LoVo (cell line): ENCODE data around the gene ZNF215.
"Not testable (repeated sequence)": the region's sequence is repeated elsewhere in the genome, so short reads cannot be mapped to it uniquely, and the experiment has no call there.

Experiments used
- DNase-seq: peaks from one replicate; pipeline ENCODE4 v3.0.0-alpha.2; 2016; ENCODE audit warnings: low spot score

Gene ZNF215

GRCh38 chr11:6926208-6927029 lies at the start of gene ZNF215:
TSS of gene ZNF215 (plus strand) at chr11:6926426. CDS start at chr11:6932273, 5,847 bp downstream.
- DNase-seq, result peak; percentile 87

GRCh38 chr11:6876914-6877313 lies 49.3 kb upstream of the ZNF215 start:
- no peak for DNase-seq

- no peak for DNase-seq
These were observed 43.5 kb upstream of the ZNF215 start for GRCh38 chr11:6882751-6883150.

GRCh38 chr11:6887711-6888110 lies 38.5 kb upstream of the ZNF215 start:
- DNase-seq, result not testable (repeated sequence)

DNA sequence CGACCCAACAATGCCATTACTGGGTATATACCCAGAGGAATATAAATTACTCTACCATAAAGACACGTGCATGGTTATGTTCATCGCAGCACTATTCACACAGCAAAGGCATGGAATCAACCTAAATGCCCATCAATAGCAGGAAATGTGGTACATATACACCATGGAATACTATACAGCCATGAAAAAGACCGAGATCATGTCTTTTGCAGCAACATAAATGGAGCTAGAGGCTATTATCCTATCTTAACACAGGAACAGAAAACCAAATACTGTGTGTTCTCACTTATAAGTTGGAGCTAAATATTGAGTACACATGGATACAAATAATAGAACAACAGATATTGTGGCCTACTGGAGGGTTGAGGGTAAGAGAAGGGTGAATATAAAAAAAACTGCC lies 37.4 kb upstream of the ZNF215 start:
- DNase-seq, result no peak

DNA sequence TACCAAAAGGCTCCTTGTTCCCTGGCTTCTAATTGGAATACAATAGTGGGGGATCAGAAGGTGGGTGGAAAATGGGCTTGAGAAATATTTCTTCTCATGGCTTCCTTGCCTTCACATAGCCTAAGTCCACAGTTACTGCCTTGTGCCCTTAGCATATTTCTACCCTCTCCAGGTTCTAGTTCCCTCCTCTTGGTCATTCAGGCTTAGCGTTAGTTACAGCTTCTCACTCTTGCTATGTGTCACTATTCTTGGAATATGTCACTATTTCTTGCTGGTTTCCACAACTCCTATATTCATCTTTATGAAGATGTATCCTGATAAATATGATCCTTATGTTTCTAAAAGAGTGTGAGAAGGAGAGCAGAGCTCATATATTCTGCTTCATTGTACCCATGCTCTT lies 36.4 kb upstream of the ZNF215 start:
- DNase-seq, result no peak

GRCh38 chr11:6892400-6892799 lies 33.8 kb upstream of the ZNF215 start, which contains the start of gene OR2D2:
TSS of gene OR2D2 (minus strand) at chr11:6892500. CDS start at chr11:6892500, 0 bp downstream.
- DNase-seq, result no peak

GRCh38 chr11:6894097-6894496 lies 32.1 kb upstream of the ZNF215 start:
- DNase-seq, result no peak

DNA sequence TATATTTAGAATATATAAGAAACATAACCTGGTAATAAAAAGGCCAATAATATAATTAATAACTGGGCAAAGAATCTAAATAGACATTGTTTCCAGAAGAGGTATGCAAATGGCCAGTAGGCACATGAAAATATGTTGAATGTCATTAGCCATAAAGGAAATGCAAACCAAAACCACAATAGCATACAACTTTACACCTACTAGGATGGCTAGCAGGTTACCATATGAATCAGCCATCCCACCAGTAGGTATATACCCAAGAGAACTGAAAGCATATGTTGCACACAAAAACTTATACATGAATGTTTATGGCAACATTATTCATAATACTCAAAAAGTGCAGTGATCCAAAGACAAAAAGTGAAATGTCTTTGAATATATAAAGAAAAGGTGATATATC lies 31.2 kb upstream of the ZNF215 start:
- no peak for DNase-seq

DNA sequence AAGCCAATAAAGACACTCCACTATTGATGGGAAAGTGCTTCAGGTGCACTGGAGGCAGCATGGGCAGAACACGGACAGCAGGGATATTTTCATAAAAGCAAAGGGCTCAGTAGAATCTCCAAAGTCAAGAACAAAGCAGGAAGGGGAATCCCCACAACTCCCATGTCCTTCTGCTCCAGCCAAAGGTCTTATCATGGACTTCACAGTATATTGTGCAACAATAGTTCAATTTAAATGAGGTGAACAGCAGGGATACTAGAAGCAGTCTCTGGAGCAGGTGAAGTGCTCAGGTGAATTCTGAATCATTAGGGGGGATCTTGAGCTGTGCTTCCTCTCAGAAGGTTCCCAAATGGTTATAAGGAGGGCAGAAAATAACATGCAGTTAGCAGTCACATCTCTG lies 27.3 kb upstream of the ZNF215 start:
- no peak for DNase-seq

DNA sequence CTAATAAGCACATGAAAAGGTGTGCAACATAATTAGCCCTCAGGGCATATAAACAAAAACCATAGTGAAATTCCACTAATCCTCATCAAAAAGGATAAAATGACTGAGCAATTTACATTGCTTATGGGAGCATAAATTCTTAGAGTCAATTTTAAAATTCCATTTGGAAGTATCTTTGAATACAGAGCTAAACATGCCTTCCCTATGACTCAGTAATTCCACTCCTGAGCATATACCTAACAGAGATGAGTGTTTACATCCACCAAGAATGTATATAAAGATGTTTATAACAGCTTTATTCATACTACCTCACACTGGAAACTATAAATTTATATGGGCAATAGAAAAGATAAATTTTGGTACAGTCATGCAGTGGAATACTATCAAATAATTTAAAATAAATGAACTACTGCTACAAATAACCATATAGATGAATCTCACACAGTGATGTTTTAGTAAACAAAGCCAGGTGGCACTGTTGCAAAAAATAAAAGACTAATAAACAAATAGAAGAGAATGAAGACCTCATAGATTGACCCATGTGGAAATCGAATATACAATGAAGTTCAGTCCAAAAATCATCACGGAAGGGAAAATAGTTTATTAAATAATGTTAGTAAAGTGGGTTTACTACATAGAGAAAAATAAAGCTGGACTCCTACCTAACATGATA lies 25.8 kb upstream of the ZNF215 start:
- no peak for DNase-seq

DNA sequence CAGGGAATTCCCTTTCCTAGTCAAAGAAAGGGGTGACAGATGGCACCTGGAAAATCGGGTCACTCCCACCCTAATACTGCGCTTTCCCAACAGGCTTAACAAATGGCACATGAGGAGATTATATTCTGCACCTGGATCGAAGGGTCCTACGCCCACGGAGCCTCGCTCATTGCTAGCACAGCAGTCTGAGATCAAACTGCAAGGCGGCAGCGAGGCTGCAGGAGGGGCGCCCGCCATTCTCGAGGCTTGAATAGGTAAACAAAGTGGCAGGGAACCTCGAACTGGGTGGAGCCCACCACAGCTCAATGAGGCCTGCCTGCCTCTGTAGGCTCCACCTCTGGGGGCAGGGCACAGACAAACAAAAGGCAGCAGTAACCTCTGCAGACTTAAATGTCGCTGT lies 21.4 kb upstream of the ZNF215 start:
- DNase-seq, result not testable (repeated sequence)

DNA sequence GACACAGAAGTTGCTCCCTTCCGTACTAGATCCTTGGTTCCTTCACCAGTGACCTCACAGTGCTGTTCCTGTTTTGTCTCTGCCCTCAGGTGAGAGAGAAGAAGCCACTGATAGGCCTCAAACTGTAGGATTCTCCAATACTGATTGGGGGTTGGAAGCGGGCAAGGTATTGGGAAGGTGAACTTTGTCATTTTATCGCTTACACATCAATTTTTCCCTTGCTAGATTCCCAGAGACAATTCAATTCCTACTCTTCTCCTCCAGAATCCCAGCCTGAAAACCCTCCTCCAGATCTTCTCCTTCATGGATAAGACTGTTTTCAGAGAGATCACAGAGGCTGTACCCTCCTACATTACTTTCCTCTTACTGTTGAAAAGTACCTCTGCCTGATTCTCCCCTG lies 14.8 kb upstream of the ZNF215 start:
- DNase-seq, result no peak

DNA sequence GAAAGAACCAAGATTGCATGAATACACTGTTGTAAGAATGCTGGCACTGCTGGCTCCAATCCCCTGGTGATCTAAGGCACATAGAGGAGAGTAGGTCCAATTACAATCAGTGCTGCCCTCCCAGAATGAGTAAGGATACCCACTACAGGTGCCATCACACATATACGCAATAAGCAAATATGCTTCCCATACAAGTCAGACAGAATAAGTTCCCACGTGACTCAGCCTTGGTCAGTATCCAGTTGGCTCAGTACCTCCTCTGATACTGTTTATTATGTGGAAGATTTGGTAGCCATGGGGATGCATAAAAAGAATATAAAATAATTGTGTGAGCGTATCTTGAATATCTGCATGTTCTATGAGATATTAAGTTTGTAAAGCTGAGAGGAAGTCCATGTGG lies 14.3 kb upstream of the ZNF215 start:
- DNase-seq, result no peak

GRCh38 chr11:6919698-6920097 lies 6.5 kb upstream of the ZNF215 start:
- DNase-seq, result no peak

DNA sequence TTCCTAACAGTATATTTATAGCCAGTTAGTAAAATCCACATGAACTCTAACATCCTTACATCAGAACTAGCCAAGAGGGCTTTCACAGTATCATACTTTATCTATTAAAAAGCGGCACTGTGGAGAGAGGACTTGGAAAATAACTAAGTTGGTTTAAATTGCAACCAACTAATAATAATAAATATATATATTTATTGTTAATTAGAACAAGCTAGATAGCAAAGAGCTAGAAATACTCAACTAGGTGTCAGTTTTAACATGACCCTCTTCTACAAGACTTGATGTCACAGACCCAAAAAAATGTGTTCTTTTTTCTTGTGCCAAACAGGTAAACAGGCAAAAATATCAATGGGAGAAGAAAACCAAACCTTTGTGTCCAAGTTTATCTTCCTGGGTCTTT lies 5.5 kb upstream of the ZNF215 start, which contains the start of gene OR2D3:
OR2D3 (plus strand) TSS at position 301 of the 400 bp plus-strand sequence; CDS start at position 301, 0 bp downstream.
- DNase-seq, result no peak

- no peak for DNase-seq
These were observed 1.1 kb upstream of the ZNF215 start for GRCh38 chr11:6925007-6925577.

- peak; percentile 9 for DNase-seq
These were observed 504 bp upstream of the ZNF215 start for GRCh38 chr11:6925636-6926207.

GRCh38 chr11:6927030-6927617 lies 898 bp downstream of the ZNF215 start:
- peak; percentile 1 for DNase-seq

- DNase-seq, result no peak
These were observed 2.7 kb downstream of the ZNF215 start for GRCh38 chr11:6928916-6929315.

DNA sequence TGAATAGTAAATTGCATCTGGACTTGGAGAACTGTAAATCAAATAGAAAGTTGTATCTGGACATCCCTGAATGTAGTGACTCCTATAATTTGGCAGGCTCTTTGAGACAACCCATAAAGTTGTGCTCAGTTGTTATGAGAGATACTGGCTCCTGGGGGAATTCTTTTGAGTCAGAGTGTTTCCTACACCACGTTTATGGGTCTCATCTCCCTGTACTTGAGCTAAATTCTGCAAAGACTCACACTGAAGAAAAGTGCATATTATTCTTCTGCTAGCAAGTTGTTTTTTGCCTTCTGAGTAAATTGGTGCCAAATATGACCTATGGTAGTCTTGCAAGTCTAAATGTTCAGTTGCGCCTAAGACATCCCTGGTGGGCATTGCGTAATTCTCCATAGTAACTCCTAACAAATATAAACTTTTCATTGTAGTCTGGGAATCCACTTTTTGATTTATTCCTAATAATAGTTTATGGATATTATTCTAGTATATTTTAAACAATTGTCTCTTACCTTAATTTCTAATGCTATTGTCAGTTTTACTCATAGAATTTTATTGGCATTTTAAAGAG lies 5.0 kb downstream of the ZNF215 start:
- no peak for DNase-seq

DNA sequence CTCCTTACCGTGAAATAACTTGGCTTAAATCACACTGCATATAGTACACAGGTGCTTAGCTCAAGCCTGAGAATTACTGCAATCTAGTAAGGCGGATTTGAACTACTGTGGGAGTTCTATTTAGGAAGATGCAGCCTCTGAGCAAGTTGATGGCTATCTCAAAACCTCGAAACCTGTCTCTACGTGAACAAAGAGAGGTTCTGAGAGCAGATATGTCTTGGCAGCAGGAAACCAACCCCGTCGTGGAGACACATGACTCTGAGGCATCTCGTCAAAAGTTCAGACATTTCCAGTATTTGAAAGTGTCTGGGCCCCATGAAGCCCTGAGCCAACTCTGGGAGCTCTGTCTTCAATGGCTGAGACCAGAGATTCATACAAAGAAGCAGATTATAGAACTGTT lies 5.9 kb downstream of the ZNF215 start:
- no peak for DNase-seq
